GM21367 (cell line): ENCODE measurements around the gene TSPEAR.
"Not testable (repeated sequence)": the region's sequence is repeated elsewhere in the genome, so short reads cannot be mapped to it uniquely, and the experiment has no call there.

ENCODE experiments used
- ATAC-seq: cut with Tn5 transposase; IDR thresholded peaks from one replicate; pipeline ENCODE4 v1.9.1; 2021; ENCODE audit not compliant: unreplicated experiment

TSPEAR gene

DNA sequence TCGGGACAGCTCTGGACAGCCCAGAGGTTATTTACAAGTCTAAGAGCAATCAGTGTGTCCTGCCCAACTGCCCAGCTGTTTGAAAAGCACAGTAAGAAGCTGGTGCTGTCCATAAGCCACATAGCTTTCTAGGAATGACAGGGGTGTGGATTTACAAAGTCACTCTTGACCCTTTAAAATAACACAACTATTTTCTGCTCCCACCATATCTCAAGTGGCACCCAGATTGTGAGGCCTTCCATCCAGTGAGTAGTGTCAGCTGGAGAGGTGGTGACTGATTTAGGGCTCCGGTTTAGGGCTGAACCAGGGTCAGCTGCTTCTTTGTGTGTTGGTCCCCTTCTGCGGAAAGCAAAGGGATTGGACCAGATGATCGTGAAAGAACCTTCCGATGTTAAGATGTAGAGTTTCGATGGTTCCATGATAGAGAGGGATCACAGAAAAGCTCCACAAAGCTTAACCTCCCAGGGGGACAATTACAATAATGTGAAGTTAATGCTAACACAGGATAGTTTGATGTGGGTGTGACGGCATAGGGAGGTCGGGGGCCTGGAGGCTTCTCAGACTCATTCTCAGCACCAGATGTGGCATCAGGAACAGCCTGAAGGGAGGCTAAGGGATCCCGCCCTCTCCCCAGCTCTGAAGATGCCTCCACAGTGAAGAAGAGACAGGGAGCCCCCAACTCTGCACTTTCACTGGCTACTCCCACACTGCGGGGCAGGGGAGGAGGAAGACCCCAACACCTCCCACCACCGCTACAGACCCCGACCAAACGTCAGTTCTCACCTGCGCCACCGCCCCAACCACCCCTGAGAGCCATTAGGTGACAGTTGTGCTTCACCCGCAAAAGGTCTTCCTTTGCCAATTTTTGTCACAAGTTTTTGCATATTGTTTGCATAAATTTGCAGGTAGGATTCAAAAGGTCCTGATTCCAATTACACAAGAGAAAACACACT lies 215.5 kb downstream of the TSPEAR start:
- ATAC-seq, result no peak

DNA sequence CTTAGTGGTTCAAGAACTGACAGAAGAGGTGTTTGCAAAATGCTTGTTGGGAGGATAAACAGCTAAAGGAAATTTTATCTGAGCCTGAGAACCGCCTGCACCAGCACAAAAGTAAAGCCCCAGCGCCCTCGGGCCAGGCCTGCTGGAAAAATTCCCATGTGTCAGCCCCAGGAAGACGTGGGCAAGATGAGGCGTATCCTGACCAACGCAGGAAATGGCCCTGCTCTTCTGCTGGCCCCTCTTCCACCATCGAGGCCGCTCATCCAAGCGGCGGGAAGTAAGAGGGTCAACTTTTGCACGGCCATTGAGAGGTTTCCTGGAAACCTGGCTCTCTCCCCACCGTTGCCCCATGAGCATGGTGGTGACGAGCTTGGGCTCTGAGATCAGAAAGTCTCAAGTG lies 216.4 kb downstream of the TSPEAR start:
- no peak for ATAC-seq

DNA sequence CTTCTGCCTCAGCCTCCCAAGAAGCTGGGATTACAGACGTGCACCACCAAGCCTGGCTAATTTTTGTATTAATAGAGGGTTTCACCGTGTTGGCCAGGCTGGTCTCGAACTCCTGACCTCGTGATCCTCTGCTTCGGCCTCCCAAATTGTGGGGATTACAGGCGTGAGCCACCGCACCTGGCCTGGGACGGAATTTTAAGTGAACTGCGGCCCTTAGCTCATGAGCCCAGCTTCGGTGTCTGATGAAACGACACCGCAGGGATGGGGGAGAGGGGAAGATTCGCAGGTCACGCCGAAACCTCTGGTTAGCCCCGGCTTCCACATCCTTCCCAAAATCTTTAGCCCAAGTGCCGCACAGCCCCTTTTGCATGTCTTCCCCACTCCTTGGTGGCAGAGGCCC lies 217.0 kb downstream of the TSPEAR start:
- no peak for ATAC-seq

DNA sequence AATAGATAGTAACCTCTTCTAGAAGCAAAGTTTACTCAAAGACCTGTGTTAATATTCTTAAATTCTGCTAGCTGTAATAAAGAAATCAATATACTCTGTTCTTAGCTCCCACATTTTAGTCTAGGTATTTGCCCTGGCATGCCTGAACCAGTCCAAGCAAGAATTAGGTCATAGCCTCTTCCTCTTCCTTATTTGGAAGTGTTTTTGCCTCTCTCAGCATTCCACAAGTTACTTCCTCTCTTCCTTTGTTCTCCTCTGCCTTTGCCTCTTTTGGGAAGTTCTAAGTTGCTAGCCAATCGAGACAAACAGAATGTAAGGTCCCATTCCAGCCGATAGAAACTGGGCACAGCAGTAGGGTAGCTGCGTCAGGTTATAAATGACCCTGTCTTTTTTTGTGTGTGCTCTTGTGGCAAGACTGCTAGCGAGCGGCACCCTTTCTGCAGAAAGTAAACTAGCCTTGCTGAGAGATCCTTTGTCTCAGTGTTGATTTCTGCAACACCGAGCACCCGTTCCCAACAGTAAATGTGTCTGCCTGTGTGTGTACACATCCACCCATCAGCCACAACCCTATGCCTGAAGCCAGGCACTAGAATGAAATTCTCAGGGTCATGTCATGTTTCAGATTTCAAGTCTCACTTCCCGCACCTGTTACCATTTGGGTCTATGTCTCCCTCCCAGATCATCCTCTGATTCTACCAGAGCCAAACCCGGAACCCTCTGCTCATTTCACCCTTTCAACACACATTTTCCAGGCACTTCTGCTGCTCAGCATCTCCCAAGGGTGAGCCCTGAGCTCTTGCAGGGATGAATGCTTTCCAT lies 218.6 kb downstream of the TSPEAR start:
- no peak for ATAC-seq

DNA sequence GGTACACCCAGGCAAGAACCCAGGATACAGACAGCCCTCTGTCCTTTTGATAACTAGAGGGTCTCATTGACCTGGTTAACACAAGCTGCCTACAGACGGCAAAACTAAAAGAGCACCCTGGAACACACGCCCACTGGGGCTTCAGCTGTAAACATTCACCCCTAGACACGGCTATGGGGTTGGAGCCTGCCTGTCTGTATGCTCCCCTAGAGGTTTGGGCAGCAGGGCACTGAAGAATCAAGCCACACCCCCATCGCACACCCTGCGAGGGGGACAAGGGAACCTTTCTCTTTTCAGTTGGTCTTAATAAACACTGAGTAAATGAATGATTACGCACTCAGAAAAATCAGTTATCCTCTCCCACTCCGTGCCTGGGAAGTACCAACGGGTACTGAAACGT lies 220.6 kb downstream of the TSPEAR start:
- ATAC-seq, result no peak

DNA sequence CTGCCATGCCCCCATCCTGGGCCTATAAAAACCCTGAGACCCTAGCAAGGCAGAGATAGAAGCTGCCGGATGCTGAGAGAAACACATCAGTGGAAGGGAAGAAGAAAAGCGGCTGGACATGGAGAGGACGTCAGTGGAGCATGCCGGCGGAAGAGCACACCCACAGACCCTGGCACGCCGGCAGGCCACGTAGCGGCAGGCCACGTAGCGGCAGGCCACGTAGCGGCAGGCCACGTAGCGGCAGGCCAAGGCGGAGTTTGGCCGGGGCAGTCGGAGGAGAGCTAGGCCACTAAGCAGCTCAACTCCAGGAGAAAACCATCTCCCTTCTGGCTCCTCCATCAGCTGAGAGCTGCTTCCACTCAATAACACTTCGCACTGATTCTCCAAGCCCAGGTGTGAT lies 221.0 kb downstream of the TSPEAR start:
- no peak for ATAC-seq

DNA sequence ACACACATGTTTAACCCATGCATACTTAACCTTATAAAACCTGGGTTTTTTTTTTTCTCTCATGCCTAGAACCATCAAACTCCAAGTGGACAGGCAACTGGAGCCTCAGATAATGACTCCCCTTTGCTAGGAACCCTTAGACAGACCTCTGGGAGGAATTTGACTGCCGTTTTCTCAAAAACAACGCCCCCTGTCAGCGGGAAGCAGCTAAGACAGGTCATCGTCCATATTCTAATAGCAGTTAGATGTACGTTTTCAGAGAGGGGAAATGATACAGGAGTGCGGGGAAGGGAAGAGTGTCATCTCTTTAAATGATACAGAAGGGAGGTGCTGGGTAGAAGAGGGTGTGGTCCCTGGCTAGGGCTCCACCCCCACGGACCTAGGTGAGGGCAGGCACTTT lies 221.4 kb downstream of the TSPEAR start:
- ATAC-seq, result no peak

DNA sequence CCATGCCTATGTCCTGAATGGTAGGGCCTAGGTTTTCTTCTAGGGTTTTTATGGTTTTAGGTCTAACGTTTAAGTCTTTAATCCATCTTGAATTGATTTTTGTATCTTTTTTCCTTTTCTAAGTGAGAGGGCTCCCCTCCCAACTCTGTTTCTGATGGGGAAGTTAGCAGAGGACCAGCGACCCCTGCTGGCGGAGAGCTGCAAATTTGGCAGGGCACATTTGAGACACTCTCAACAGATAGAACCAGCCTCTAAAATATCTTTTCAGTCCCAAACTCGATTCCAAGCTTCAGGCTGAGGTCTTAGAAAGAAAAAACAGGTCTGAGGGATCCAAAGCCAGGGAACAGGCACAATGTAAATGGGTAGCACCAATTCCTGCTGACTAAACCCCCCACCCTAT lies 223.5 kb downstream of the TSPEAR start:
- no peak for ATAC-seq

DNA sequence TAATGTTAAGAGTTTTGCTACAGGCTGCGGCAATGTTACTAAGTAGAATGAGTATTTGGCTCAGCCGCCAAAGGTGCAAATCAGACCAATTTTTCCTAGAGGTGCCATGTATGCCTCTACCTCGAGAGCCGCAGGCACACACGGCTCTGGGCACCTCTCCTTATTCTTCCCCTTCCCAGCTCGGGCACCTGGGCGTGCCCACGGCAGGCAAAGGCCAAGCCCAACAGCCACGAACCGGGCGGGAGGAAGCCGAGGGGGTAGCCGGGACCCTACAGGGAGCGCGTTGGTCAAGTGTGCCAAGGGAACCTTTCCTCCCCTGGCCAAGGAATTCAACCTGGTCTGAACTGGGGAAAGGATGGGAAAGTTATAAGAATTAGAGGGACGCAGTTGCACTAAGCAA lies 225.1 kb downstream of the TSPEAR start:
- no peak for ATAC-seq

DNA sequence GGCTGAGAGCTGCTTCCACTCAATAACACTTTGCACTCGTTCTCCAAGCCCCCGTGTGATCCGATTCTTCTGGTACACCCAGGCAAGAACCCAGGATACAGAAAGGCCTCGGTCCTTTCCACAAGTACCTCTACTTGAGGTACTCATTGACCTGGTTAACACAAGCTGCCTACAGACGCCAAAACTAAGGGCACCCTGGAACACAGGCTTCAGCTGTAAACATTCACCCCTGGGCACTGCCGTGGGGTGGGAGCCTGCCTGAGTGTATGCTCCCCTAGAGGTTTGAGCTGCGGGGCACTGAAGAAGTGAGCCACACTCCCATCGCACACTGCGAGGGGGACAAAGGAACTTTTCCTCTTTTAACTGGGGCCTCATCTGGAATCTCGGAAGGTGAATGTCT lies 225.6 kb downstream of the TSPEAR start:
- ATAC-seq, result no peak

DNA sequence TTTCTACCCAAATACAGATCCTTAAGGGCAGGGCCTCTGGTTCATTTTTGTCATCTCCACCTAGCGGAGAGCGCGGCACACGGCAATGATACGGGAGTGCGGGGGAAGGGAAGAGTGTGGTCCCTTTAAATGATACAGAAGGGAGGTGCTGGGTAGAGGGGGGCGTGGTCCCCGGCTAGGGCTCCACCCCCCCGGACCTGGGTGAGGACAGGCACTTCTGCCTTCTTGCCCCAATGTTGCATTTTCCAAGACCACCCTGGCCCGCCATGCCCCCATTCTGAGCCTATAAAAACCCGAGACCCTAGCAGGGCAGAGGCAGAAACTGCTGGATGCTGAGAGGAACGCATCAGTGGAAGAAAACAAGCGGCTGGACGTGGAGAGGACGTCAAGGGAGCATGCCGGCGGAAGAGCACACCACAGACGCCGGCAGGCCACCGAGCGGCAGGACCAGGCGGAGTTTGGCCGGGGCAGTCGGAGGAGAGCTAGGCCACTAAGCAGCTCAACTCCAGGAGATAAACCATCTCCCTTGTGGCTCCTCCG lies 226.0 kb downstream of the TSPEAR start:
- ATAC-seq, result no peak

DNA sequence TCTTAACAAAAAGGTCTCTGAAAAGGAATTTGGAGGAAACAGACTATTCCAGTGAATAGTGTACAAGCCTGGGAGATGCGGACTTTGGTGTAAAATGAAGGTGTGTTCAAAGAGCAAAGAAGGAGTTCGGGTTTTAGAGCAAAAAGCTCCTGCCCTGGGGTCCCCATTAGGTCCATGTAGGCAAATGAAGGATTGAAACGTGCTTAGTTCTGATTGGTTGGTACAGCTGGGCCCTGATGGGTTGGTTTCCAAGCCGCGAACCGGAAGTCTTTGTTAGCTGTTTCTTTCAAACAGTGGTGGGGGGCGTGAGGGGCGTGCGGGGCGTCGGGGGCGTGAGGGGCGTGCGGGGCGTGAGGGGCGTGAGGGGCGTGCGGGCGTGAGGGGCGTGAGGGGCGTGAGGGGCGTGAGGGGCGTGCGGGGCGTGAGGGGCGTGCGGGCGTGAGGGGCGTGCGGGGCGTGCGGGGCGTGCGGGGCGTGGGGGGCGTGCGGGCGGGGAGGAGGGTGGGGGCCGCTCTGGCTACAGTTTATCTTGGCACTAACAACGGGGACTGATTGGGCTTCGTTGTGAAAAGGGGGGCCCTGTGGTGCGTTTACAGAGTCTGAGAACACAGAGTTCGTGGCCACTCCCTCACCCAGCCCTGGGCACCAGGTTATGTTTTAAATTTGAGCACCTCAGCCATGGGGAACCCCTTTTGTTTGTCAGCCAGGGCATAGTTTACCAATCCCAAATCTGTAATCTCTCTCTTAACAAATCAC lies 226.7 kb downstream of the TSPEAR start:
- no peak for ATAC-seq

DNA sequence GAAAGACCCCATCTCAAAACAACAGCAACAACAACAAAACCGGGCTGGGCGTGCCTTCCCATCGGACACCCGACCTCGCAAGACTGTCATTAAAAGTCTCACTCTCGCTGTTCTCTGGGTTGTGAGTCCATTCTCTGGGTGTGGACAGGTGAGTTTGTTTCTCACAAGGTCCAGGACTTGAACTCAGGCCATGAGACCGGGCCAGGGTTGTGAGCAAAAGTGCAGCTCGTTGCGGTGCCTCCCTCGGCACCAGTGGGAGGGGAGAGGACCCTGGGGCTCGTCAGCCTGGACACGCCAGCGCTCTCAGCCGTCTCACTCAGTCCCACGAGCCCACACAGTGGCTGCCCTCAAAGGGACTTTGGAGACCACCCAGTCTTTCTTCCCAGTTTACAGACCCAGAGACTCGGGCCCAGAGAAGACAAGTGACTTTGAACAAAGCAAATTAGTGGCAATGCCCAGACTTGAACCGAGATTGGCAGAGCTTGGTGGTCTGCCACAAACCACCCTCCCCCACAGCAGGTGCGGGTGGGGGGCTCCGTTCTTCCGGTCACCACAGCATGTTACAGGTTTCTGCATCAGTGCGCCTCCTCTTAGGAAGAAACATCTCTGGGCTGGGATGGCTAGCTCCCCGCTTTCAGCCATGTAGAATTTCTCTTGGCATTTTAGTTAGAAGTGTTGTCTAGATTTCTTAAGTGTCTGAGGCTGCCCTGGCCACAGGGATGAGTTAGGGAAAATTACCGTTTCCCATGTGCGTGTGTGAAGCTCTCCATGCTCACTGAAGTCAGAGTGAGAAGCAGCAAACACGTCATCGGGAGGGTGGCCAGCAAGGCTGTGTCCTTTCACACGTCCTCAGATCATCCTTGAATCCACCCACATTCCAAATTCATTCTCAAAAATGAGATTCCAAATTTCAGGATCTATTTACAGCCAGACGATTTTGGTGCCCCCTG lies 227.8 kb downstream of the TSPEAR start:
- no peak for ATAC-seq

DNA sequence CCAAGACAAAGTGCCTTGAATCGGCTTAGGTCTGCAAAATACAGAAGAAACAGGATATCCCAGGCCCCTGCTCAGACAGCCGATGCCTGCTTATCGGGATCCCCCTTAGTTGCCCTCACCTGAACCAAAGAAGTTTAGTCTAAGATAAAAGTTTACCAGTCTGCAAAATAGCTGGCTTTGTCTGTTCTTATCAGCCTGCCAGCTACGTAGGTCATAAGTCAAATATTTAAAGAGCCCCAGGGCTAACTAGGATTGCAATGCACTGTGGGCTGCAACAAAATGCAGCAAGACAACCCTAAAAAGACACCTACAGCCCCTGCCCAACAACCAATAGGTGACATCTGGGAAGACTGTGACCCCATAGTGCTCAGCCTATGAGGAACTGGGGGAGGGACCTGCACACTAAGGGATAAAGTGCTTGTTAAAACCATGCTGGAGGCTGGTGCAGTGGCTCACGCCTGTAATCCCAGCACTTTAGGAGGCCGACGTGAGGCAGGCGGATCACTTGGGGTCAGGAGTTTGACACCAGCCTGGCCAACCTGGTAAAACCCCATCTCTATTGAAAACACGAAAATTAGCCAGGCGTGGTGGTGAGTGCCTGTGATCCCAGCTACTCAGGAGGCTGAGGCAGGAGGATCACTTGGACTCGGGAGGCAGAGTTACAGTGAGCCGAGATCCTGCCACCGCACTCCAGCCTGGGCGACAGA lies 228.6 kb downstream of the TSPEAR start:
- no peak for ATAC-seq

DNA sequence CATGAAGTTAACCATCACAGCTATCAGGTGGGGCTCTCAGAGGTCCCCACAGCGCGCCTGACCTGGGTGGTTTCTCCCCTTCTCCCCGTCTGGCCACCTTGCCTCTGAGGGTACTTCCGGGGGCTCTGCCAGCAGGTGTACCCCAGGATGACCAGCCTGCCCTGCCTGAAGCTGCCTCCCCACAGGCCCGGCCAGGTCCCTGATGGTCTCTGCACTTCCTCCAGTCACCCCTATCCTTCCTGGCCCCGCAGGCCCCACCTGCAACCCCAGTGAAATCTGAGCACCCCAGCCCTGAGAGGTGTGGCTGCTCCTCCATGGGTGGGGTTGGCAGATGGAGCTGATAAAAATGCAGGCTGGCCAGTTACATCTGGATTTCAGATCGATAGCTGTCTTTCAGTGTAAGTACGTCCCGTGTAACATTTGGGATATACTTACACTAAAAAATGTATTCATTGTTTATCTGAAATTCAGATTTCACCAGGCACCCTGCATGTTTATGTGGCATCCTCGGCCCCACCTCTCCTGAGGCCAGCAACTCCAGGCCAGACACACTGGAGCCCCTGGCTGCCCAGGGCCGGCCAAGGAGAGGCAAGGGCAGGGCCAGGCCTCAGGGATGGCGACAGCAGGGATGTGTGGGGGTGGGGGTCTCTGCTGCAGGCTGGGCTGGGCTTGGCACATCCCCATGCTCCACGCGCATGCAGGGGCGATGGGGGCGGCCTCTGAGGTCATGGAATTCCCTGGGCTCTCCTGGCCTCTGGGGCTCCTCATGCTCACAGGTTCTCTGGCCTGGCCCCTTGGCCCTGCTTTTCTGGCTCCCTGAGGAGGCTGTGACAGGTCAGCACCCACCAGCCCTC lies 230.9 kb downstream of the TSPEAR start:
- ATAC-seq, result no peak

DNA sequence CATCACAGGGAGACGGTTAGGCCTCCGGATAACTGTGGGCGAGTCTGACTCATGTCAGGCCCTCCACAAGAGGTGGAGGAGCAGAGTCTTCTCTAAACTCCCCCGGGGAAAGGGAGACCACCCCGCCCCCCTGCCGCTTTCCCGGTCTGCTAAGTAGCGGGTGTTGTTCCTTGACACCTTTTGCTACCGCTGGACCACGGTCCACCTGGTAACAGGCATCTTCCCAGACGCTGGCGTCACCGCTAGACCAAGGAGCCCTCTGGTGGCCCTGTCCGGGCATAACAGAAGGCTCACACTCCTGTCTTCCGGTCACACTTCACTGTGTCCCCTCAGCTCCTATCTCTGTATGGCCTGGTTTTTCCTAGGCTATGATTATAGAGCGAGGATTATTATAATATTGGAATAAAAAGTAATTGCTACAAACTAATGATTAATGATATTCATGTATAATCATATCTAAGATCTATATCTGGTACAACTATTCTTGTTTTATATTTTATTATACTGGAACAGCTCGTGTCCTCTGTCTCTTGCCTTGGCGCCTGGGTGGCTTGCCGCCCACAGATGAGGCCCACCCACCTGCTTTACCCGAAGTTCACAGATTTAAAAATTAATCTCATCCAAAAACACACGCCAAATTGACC lies 231.7 kb downstream of the TSPEAR start:
- ATAC-seq, result not testable (repeated sequence)

DNA sequence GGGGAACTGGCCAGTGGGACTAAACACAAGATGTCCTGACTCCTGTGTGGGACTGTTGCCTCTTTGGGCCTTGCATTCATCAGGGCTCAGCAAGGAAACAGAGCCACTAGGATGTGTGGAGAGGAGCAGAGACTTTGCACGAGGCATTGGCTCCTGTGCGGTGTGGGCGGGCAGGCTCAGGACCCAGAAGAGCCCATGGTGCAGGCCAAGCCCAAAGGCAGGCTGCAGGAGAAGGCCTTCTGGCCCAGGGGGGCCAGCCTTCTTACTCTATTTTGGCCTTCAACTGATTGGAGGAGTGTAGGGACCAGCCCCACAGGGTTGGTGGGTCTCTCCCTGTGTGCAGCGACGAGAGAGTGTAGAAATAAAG lies 232.6 kb downstream of the TSPEAR start:
- no peak for ATAC-seq
